COLO668 (cell line): ENCODE measurements around the gene RAB3B.
"Not testable (repeated sequence)": the region's sequence is repeated elsewhere in the genome, so short reads cannot be mapped to it uniquely, and the experiment has no call there.

Experiments
- DNase-seq: peaks from one replicate; lab custom pipeline; 2025; ENCODE audit not compliant: unreplicated experiment; lab: John Stamatoyannopoulos, UW

RAB3B gene

DNA sequence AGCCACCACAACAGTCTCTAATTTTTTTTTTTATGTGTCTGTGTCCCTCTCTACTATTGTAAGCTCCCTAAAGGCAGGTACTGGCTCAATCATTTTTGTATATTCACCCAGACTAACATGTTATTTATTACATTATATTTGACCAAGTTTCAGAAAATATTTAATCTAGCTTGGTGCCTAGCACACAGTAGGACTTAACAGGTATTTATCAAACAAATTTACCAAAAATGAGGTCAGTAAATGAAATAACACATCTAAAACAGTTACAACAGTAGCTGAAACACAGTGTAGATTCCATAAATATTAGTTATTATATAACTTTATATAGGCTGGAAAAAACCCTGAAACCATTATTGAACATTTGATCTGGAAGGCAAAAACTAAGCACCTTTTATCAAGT, 114.7 kb downstream of the RAB3B start:
- no peak for DNase-seq

DNA sequence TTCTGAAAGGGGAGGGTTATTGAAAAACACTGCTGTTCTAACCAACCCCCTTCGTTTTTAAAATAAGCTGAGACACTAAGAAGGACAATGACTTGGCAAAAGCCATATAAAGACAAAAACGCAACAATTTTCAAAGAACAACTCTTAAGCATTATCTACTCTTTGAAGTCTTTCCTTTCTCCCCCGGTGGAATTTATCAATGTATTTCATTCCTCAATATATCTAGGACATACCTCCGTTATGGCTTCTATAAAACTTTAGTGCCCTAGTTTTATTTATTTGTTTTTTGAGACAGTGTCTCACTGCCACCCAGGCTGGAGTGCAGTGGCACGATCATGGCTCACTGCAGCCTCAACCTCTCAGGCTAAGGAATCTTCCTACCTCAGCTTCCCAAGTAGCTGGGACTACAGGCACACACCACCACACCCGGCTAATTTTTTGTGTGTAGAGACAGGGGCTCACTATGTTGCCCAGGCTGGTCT, 115.2 kb downstream of the RAB3B start:
- no peak for DNase-seq

DNA sequence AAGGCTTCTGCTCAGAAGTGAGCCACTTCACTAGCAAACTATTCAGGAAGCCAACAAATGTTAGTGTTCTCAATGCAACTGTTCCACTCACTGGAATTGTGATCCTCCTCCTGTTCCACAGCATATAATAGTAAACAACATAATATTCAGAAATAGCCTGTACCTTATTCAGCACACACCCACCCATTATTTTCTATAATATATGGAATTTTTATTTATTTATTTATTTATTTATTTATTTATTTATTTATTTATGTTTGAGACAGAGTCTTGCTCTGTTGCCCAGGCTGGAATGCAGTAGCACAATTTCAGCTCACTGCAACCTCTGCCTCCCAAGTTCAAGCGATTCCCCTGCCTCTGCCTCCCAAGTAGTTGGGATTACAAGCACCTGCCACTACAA, 117.2 kb downstream of the RAB3B start:
- not testable (repeated sequence) for DNase-seq

DNA sequence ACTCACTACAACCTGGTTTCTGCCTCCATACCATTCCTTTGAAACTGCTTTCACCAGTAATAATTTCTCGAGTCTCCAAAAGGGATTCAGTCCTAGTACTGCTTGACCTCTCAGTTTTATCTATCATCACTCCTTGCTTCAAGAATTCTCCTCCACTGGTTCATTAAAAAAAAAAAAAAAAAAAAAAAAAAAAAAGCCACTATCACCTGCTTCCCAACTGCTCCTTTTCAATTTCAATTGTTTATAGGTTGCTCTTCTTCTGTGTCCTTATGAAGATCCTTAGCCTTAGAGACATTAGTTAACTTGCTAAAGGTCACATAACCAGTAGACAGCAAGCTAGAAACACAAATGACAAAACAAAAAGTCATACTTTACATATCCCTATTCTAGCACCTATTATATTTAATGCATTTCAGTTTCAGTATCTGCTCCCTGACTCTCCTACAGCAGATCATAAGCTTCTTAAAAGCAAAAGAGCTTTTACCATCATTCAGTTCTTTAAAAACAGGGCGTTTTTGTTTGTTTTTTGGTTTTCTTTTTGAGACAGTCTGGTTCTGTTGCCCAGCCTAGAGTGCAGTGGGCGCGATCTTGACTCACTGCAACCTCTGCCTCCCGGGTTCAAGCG, 119.0 kb downstream of the RAB3B start:
- DNase-seq, result no peak

DNA sequence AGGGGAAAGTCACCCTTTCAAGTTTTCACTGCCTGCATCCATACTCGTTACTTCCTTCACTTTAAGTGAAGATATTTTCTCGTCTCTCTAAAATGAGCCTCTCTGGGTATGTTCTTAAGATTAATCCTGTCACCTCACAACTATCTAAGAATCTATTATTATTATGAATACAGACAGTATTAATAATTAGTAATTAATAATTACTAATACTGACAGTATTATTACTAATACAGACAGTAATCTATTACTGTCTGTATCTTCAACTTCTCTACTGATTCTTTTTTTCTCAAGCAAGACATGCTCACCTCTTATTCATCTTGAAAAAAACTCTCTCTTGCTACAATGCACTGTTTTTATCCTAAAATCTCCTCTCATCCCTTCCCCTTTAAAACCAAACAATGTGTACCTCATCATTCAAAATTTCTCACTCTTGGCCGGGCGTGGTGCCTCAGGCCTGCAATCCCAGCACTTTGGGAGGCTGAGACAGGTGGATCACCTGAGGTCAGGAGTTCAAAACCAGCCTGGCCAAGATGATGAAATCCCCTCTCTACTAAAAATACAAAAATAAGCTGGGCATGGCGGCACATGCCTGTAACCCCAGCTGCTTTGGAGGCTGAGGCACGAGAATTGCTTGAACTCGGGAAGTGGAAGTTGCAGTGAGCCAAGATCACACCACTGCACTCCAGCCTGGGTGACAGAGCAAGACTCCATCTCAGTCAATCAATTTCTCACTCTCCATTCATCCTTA, 119.7 kb downstream of the RAB3B start:
- DNase-seq, result no peak

DNA sequence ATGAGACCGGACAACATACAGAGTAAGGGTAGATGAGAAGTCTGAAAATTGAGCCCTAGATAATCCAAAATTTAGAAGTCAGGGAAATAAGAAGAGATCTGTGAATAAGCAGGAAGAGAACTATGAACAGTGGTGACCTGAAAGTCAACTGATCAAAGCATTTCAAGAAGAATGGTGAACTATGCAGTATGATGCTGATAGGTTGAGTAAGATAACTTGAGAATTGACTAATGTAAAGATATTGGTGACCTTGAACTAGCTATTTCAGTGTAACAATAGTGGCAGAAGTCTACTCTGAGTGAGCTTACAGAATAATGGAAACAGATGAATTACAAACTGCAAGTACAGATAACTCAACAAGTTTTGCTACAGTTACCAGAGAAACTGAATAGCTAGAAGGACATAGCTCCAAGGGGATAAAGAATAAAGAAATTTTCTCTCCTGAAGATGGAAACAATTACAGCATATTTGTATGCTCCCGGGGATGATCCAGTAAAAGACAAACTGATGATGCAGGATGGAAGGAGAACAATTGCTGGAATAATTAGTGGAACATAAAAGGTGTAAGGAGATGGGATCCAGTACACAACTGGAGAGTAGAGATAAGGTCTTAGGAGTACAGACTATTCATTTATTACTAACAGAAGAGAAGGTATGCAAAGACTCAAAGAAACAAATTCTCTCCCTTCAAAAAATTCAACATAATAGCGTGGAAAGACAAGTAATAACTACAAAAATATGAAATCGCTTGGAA, 122.8 kb downstream of the RAB3B start:
- no peak for DNase-seq

DNA sequence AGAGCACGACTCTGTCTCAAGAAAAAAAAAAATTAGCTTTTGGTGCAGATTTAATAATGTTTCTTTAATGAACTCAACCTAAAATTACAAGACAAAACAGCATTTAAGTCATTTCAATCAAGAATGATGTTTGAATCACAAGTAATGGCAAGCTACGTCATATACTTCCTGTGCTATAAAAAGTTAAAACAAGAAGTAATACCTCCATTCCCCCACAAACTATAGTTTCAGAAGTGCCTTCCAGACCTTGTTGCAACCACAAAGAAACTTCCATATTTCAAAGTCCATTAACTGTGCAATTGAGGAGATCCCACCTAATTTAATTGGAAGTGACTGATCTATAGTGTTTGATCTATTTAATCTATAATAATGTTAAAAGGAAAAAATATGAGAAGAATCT, 127.1 kb downstream of the RAB3B start:
- DNase-seq, result no peak

DNA sequence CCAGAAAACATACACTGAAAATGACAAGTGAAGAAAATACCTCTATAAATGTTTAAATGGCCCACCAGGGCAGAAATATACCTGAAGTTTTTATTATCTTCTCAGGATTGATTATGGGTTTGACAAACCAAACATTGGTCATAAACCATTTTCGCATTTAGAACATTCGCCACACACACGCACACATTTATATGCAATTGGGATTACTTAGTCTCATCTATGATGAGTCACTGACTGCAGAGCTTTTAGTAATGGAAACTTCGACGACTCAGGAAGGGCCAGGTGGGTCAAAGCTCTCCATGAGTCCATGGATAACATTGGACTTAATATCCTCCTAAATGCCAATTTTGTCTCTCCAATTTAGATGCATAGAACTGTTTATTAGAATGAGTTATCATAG, 128.8 kb downstream of the RAB3B start:
- no peak for DNase-seq

DNA sequence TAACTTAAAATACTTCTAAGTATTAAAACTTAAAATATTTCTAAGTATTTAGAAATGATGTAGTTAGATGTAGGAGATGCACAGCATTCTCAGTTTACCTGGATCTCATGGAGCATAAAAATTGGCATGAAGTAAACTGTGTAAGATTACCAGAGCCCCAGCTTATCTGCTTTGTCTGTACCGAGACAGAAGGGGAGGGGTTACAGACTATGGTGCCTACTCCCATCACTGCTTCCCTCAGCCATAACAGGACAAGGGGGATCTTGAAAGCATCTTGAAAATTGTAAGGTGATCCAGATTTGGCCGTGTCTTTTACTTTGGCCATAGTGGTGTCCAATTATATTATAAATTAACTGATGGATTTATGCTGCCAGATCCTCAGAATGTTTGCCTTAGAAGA, 130.8 kb downstream of the RAB3B start:
- DNase-seq, result no peak

DNA sequence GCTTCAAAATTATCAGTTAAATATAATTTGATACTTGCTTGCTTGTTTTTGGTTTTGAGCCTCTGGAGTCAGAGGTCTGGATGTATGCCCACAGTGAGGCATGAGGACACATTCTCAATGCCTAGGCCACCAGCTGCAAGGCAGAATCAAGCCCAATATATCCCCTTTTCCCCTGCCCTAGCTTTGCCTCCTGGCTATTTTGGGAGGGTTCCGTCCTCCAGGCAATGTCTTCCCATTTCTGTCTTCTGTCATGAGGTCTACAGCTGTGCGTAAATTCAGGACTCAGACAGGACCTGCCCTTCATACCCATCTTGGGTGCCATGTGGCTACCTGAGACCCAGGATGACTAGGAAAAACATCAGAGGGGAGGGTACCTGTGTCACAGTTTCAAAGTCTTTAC, 131.2 kb downstream of the RAB3B start:
- DNase-seq, result no peak

DNA sequence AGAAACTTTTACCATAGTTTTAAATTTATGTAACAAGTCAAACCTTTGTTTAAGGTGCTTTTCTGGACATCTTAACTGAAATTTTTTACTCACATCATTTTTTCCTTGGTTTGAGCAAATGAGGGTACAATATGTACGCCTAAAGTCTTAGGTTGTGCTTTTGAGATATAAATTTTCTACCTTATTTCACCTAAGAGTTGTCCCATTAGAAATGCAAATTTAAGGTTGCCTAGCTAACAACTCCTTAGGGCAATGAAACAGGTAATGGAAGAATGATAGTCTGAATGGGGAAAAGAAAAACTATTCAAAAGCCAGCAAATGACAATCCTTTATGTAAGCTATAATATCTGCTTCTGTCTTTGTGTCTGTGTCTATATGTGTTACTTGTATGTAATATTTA, 131.6 kb downstream of the RAB3B start:
- no peak for DNase-seq
